ENCODE measurements around the gene ABT1. TPM values are rescaled to one million over a fixed set of nuclear protein-coding genes. Genes with fewer than 3 reads are reported as not detected.

ABT1 gene
- polyA plus RNA-seq, 1 donor: 15.4 TPM

GRCh38 chr6:26554697-26555504, 41.9 kb upstream of the ABT1 start:
- Histone ChIP-seq H3K36me3 (ENCODE audit: control insufficient read depth, insufficient read depth, low read length) (no peaks in the 10 kb centered on the region), H3K9me3 (ENCODE audit: control insufficient read depth, low read depth, low read length) (no peaks in the 10 kb centered on the region), H3K4me3 (ENCODE audit: low read length) (peak overlapping the region; percentile 61), H3K4me1 (ENCODE audit: control insufficient read depth, insufficient read depth, low read length) (peaks cover 10% of the 10 kb centered on the region), H3K27me3 (ENCODE audit: control insufficient read depth, insufficient read depth, low read length) (no peaks in the 10 kb centered on the region), H3K27ac (ENCODE audit: low read length) (peak overlapping the region; percentile 6)
- DNase-seq: peak in 1 of 2 donors; percentile 52
- 0% methylated on average over 5 of the region's 27 CpGs for WGBS (ENCODE audit: insufficient coverage, low lambda C conversion rate)

GRCh38 chr6:26555505-26556262, 41.1 kb upstream of the ABT1 start:
- Histone ChIP-seq H3K4me1 (ENCODE audit: control insufficient read depth, insufficient read depth, low read length) (peaks cover 10% of the 10 kb centered on the region), H3K9me3 (ENCODE audit: control insufficient read depth, low read depth, low read length) (no peaks in the 10 kb centered on the region), H3K4me3 (ENCODE audit: low read length) (peak overlapping the region; percentile 61), H3K36me3 (ENCODE audit: control insufficient read depth, insufficient read depth, low read length) (no peaks in the 10 kb centered on the region), H3K27ac (ENCODE audit: low read length) (no peak overlapping the region), H3K27me3 (ENCODE audit: control insufficient read depth, insufficient read depth, low read length) (no peaks in the 10 kb centered on the region)
- WGBS (ENCODE audit: insufficient coverage, low lambda C conversion rate): 14% methylated on average over 9 of the region's 19 CpGs
- DNase-seq: peak in 1 of 2 donors; percentile 36

- H3K4me3 ChIP-seq (ENCODE audit: low read length): no peak overlapping the region
- H3K27ac ChIP-seq (ENCODE audit: low read length): no peak overlapping the region
- no peaks in the 10 kb centered on the region for H3K9me3 ChIP-seq (ENCODE audit: control insufficient read depth, low read depth, low read length)
- H3K27me3 ChIP-seq (ENCODE audit: control insufficient read depth, insufficient read depth, low read length): no peaks in the 10 kb centered on the region
- 60% methylated on average over 2 of the region's 16 CpGs for WGBS (ENCODE audit: insufficient coverage, low lambda C conversion rate)
- peak in 1 of 2 donors; percentile 29 for DNase-seq
- no peaks in the 10 kb centered on the region for H3K36me3 ChIP-seq (ENCODE audit: control insufficient read depth, insufficient read depth, low read length)
- H3K4me1 ChIP-seq (ENCODE audit: control insufficient read depth, insufficient read depth, low read length): peaks cover 10% of the 10 kb centered on the region
These were observed 40.3 kb upstream of the ABT1 start for GRCh38 chr6:26556263-26557070.

- Histone ChIP-seq H3K27me3 (ENCODE audit: control insufficient read depth, insufficient read depth, low read length) (no peaks in the 10 kb centered on the region), H3K4me3 (ENCODE audit: low read length) (no peak overlapping the region), H3K36me3 (ENCODE audit: control insufficient read depth, insufficient read depth, low read length) (no peaks in the 10 kb centered on the region), H3K27ac (ENCODE audit: low read length) (no peak overlapping the region), H3K4me1 (ENCODE audit: control insufficient read depth, insufficient read depth, low read length) (no peaks in the 10 kb centered on the region), H3K9me3 (ENCODE audit: control insufficient read depth, low read depth, low read length) (no peaks in the 10 kb centered on the region)
- WGBS (ENCODE audit: insufficient coverage, low lambda C conversion rate): 27% methylated on average over 3 of the region's 17 CpGs
- DNase-seq: no peak
These were observed 35.0 kb upstream of the ABT1 start for GRCh38 chr6:26561533-26562466.

- H3K27me3 ChIP-seq (ENCODE audit: control insufficient read depth, insufficient read depth, low read length): no peaks in the 10 kb centered on the region
- H3K27ac ChIP-seq (ENCODE audit: low read length): no peak overlapping the region
- no CpG with 5 or more reads among the region's 6 CpGs for WGBS (ENCODE audit: insufficient coverage, low lambda C conversion rate)
- H3K9me3 ChIP-seq (ENCODE audit: control insufficient read depth, low read depth, low read length): no peaks in the 10 kb centered on the region
- H3K36me3 ChIP-seq (ENCODE audit: control insufficient read depth, insufficient read depth, low read length): no peaks in the 10 kb centered on the region
- H3K4me3 ChIP-seq (ENCODE audit: low read length): no peak overlapping the region
- DNase-seq: no peak
- no peaks in the 10 kb centered on the region for H3K4me1 ChIP-seq (ENCODE audit: control insufficient read depth, insufficient read depth, low read length)
These were observed 33.3 kb upstream of the ABT1 start for GRCh38 chr6:26563488-26563887.

GRCh38 chr6:26568601-26569432, 27.9 kb upstream of the ABT1 start:
- Histone ChIP-seq H3K4me3 (ENCODE audit: low read length) (peak overlapping the region; percentile 62), H3K27me3 (ENCODE audit: control insufficient read depth, insufficient read depth, low read length) (no peaks in the 10 kb centered on the region), H3K36me3 (ENCODE audit: control insufficient read depth, insufficient read depth, low read length) (no peaks in the 10 kb centered on the region), H3K27ac (ENCODE audit: low read length) (no peak overlapping the region), H3K9me3 (ENCODE audit: control insufficient read depth, low read depth, low read length) (no peaks in the 10 kb centered on the region), H3K4me1 (ENCODE audit: control insufficient read depth, insufficient read depth, low read length) (peaks cover 5% of the 10 kb centered on the region)
- peak; percentile 90 to 93 for DNase-seq
- WGBS (ENCODE audit: insufficient coverage, low lambda C conversion rate): 0% methylated on average over 6 of the region's 34 CpGs

GRCh38 chr6:26569433-26569764, 27.4 kb upstream of the ABT1 start:
- no peak for DNase-seq
- H3K36me3 ChIP-seq (ENCODE audit: control insufficient read depth, insufficient read depth, low read length): no peaks in the 10 kb centered on the region
- no peaks in the 10 kb centered on the region for H3K9me3 ChIP-seq (ENCODE audit: control insufficient read depth, low read depth, low read length)
- 50% methylated on average over 1 of the region's 2 CpGs for WGBS (ENCODE audit: insufficient coverage, low lambda C conversion rate)
- H3K4me3 ChIP-seq (ENCODE audit: low read length): peak overlapping the region; percentile 62
- H3K27ac ChIP-seq (ENCODE audit: low read length): no peak overlapping the region
- peaks cover 5% of the 10 kb centered on the region for H3K4me1 ChIP-seq (ENCODE audit: control insufficient read depth, insufficient read depth, low read length)
- no peaks in the 10 kb centered on the region for H3K27me3 ChIP-seq (ENCODE audit: control insufficient read depth, insufficient read depth, low read length)

GRCh38 chr6:26570027-26570809, 26.5 kb upstream of the ABT1 start:
- no peak for DNase-seq
- Histone ChIP-seq H3K27me3 (ENCODE audit: control insufficient read depth, insufficient read depth, low read length) (peaks cover 6% of the 10 kb centered on the region), H3K36me3 (ENCODE audit: control insufficient read depth, insufficient read depth, low read length) (no peaks in the 10 kb centered on the region), H3K4me3 (ENCODE audit: low read length) (no peak overlapping the region), H3K4me1 (ENCODE audit: control insufficient read depth, insufficient read depth, low read length) (peaks cover 5% of the 10 kb centered on the region), H3K9me3 (ENCODE audit: control insufficient read depth, low read depth, low read length) (no peaks in the 10 kb centered on the region), H3K27ac (ENCODE audit: low read length) (no peak overlapping the region)
- WGBS (ENCODE audit: insufficient coverage, low lambda C conversion rate): 91% methylated on average over 4 of the region's 21 CpGs

All from large intestine (tissue), 3 donors.